HG03139 (cell line): ENCODE data around the gene NUDT8.

Experiments
- ATAC-seq: cut with Tn5 transposase; IDR thresholded peaks from one replicate; pipeline ENCODE4 v1.9.1; 2021; ENCODE audit not compliant: unreplicated experiment

Gene NUDT8

GRCh38 chr11:67629386-67630227, at the start of gene NUDT8:
NUDT8 (minus strand) TSS chr11:67629937; CDS start chr11:67629911, 26 bp downstream.
- peak; percentile 40 for ATAC-seq

- ATAC-seq = no peak
Measured at GRCh38 chr11:67675058-67675747, 45.5 kb upstream of the NUDT8 start.

- no peak for ATAC-seq
Measured at GRCh38 chr11:67674442-67674871, 44.7 kb upstream of the NUDT8 start, which contains the start of gene ALDH3B2. ALDH3B2 (minus strand) TSS chr11:67674623; CDS start chr11:67666935, 7,688 bp downstream.

GRCh38 chr11:67673902-67674301, 44.2 kb upstream of the NUDT8 start:
- ATAC-seq = no peak

- no peak for ATAC-seq
Measured at GRCh38 chr11:67673358-67673757, 43.6 kb upstream of the NUDT8 start.

GRCh38 chr11:67671211-67671520, 41.4 kb upstream of the NUDT8 start:
- ATAC-seq = no peak

- no peak for ATAC-seq
Measured at GRCh38 chr11:67670316-67671210, 40.8 kb upstream of the NUDT8 start.

GRCh38 chr11:67668192-67668551, 38.4 kb upstream of the NUDT8 start:
- ATAC-seq = no peak

- no peak for ATAC-seq
Measured at GRCh38 chr11:67667490-67668191, 37.9 kb upstream of the NUDT8 start.

GRCh38 chr11:67666676-67667489, 37.1 kb upstream of the NUDT8 start:
- no peak for ATAC-seq

GRCh38 chr11:67666303-67666645, 36.5 kb upstream of the NUDT8 start:
- no peak for ATAC-seq

GRCh38 chr11:67665541-67666302, 36.0 kb upstream of the NUDT8 start:
- ATAC-seq = no peak

GRCh38 chr11:67664696-67665540, 35.2 kb upstream of the NUDT8 start:
- no peak for ATAC-seq

GRCh38 chr11:67664213-67664585, 34.5 kb upstream of the NUDT8 start:
- no peak for ATAC-seq

- no peak for ATAC-seq
Measured at GRCh38 chr11:67663532-67664212, 33.9 kb upstream of the NUDT8 start.

- no peak for ATAC-seq
Measured at GRCh38 chr11:67662835-67663531, 33.2 kb upstream of the NUDT8 start.

GRCh38 chr11:67662142-67662834, 32.6 kb upstream of the NUDT8 start:
- ATAC-seq = no peak
